ENCODE measurements around the gene CD72.
"Not testable (repeated sequence)": the region's sequence is repeated elsewhere in the genome, so short reads cannot be mapped to it uniquely, and the experiment has no call there.

The CD72 gene

DNA sequence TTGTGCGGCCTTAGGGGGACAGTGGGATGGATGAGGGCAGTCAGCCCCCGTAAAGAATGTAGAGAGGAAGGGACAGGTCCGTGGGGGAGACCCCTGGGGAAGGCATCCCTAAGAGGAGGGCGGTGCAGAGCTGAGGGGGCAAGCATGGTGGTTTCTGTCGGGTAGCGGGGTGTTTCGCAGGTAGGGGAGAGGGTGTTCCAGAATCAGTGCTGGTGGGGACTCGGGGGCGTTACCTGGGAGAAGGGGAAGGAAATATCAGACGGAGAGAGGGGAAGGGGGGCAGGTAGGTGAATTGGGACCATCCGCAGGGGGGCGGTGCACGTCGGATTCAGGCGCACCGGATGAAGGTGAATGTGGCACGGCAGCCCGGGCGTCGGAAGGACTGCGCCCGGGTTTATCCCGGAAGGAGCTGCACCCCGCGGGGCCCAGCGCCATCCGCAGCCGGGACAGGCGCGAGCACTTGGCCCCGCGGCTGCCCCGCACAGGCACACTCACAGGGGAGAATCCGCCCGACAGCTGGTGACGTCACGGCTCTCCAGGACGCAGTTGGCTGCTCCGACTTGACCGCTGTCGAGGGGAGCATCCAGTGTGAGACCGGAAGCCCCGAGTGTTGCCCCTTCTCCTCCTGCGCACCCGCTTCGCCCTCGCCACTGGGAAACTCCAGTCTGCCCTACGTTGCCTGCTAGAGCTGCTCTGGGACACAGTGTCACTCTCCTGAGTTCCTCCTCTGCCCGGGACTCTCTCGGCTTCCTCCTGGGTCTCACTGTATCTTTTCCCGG, 1.3 kb downstream of the CD72 start:
- peak; percentile 41 for DNase-seq (ENCODE audit: low read depth, low spot score)

DNA sequence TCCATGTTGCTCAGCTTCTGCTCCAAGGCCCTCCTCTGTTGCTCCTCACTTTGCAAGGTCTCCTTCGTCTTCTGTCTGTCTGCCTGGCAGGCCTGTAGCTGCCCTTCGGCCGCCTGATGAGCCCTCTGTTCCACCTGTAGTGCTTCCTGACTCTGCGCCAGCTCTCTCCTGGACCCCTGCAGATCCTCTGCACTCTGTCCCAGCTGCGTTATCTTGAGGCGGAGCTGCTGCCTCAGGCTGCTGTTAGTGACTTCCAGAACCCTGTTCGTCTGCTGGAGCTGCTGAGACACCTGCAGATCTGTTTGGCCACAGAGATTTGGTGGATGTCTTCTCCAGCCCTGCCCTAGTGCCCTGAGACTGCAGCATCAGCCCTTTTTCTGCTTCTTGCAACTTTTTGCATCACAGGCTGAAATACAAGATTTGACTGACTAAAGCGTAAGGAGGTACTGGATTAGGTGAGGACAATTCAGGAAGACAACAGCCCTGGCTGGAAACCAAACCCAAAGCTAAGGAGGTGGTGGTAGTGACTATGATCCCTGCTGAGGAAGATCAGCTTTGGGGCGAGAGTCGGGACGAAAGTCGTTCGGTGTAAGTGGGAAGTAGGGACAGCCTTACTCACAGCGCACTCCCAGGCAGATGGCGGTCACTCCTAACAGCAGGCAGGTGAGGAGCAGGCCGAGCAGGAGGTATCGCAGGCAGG, 2.1 kb downstream of the CD72 start:
- peak; percentile 36 for DNase-seq (ENCODE audit: low read depth, low spot score)

DNA sequence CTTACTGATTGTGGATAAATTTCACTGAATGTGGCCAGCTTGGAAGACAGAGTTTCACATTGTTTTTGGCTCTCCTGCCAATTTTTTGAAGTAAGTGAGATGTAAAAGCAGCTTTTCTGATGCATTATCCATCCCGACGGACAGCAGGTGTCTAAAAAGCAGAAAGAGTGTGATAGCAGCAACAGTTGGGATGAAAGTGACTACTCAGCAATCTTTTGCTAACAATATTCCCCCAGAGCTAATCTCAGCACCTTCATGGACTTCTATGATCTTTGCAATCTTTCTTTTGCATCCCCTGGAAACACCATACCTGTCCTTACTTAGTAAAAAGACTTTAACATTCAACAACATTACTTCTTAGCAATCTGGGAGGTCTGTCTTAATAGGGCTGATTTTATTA, 5.4 kb downstream of the CD72 start:
- no peak for DNase-seq (ENCODE audit: low read depth, low spot score)

DNA sequence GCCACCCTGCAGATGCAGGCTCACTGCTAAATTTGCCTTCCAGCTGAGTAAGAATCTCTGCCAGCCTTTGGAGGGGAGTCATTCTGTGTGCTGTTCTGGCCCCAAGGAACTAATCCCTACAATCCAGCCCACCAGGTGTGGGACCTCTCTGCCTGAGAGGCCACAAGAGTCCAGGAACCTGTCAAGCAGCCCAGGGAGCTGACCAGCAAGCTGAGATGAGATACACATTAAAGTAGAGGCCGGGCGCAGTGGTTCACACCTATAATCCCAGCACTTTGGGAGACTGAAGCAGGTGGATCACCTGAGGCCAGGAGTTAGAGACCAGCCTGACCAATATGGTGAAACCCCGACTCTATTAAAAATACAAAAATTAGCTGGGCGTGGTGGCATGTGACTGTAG, 6.1 kb downstream of the CD72 start:
- DNase-seq (ENCODE audit: low read depth, low spot score) = not testable (repeated sequence)

DNA sequence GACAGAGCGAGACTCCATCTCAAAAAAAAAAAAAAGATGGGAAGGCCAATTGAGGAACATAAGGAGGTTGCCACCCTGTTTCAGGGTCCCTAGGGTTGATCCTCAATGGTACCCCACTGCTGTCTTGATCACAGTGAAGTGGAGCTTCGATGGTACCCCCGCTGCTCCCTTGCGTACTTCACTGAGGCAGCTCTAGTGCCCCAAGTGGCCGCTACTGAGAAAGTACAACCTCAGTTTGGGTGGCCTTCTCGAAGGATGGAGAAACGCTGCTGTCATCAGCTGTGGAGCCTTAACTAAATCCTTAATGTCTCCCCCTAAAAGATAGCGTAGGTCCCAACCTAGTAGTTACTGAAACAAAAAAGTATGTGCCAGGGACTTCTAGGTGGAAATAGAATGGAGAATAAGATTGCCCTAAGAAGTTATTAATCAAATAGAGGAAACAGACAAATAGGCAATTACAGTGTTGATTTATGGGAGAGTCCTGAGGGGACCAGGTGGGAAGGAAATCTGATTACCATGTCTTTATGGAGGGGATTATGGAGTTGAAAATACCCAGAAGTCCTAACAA, 6.9 kb downstream of the CD72 start:
- DNase-seq (ENCODE audit: low read depth, low spot score) = peak; percentile 28

DNA sequence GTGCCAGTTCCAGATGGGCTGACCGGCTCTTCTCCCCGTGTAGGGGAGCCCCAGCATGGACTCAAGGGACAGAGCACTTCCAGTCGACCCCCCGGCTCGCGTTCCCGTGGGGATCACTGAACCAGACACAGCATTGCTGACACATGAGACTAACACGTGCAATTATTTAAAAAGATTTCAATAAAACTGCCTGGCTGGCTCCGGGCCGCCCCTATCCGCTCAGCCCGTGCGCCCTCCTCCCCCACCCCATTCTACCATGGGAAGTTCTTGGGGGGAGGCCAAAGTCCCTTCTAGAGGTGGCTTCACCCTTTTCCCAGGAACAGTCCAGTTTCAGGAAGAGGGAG, 8.4 kb downstream of the CD72 start:
- no peak for DNase-seq (ENCODE audit: low read depth, low spot score)

DNA sequence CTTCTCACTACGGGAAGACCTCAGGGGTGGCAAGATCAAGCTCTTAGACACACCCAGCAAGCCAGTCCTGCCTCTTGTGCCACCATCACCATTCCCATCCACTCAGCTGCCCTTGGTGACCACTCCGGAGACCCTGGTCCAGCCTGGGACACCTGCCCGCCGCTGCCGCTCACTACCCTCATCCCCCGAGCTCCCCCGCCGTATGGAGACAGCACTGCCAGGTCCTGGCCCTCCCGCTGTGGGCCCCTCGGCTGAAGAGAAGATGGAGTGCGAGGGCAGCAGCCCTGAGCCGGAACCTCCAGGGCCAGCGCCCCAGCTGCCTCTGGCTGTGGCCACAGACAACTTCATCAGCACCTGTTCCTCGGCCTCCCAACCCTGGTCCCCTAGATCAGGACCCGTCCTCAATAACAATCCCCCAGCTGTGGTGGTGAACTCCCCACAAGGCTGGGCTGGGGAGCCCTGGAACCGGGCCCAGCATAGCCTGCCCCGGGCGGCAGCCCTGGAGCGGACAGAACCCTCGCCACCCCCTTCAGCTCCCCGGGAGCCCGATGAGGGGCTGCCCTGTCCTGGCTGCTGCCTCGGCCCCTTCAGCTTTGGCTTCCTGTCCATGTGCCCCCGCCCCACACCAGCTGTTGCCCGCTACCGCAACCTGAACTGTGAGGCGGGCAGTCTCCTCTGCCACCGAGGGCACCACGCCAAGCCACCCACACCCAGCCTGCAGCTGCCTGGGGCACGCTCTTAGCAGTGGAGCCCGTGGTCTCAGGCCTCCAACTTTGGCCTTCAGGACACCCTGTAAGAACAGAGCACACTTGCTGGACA, 9.0 kb downstream of the CD72 start:
- no peak for DNase-seq (ENCODE audit: low read depth, low spot score)

DNA sequence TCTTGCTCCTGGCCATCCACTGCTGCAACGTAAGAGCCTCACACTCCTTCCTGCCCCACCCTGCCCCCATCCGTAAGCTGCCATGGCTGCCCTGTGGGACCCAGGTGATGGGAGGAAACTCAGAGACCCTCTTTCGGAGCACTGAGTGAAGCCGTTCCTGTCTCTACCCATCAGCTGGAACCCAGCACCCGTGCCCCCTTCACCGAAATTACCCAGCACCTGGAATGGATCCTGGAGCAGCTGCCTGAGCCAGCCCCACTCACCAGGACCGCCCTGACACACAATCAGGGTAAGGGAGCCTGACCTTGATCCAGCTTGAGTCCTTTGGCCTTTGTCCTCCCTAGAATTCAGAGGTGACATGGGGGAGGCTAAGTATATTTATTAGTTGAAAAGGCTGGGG, 10.0 kb downstream of the CD72 start:
- no peak for DNase-seq (ENCODE audit: low read depth, low spot score)

DNA sequence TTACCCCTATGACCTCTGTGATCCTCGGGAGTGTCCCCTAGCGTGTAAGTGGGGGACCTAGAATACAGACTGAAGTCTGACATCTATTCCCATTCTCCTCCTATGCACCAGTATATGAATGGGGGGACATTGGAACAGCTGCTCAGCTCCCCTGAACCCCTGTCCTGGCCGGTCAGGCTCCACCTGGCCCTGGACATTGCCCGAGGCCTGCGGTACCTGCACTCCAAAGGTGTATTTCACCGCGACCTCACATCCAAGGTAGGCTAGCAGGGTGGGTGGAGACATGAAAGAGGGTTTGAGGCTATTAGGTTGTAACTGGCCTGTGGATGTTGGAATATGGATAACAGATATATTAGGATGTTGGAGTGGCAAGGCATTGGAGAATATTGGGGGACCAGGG, 11.5 kb downstream of the CD72 start:
- DNase-seq (ENCODE audit: low read depth, low spot score) = no peak

DNA sequence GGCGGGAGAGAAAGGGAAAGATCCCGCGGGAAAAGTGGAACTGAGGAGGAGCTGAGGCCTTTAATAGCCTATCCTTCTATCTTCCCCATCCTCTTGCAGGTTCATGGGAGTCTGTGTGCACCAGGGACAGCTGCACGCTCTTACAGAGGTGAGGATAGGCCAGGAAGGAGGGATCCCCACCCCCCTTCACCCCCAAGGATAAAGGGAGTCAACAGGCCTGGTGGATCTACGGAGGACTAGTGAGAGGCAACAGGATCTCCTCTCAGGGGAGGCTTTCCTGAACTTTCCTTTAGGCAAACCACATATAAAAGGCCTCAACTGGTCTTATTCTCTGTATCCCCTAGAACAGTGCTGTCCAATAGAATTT, 12.1 kb downstream of the CD72 start:
- DNase-seq (ENCODE audit: low read depth, low spot score) = no peak

DNA sequence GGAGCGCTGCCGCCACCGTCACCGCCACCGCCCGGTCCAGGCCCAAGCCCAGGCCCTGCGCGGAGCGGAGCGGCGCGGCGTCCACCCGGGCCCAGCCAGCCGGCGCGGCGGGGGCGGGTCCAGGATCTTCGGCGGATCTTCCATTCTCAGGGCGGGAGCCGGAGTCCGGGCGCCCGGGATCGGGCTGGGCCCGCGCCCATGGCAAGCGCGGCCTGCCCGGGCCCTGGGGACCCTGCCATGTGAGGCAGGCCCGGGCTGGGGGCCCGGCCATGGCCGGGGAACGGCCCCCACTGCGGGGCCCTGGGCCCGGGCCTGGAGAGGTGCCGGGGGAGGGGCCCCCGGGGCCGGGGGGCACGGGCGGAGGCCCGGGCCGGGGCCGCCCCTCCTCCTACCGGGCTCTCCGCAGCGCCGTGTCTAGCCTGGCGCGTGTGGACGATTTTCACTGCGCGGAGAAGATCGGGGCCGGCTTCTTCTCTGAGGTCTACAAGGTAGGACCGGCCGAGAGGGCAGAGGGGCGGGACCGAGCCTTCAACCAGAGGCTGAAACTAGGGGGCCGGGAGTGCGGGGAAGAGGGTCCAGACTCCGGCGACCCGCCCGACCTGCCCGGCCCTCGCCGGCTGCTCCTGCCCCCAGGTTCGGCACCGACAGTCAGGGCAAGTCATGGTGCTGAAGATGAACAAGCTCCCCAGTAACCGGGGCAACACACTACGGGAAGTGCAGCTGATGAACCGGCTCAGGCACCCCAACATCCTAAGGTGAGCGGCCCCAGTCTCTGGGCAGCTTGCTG, 12.7 kb downstream of the CD72 start:
- peak; percentile 27 for DNase-seq (ENCODE audit: low read depth, low spot score)

DNA sequence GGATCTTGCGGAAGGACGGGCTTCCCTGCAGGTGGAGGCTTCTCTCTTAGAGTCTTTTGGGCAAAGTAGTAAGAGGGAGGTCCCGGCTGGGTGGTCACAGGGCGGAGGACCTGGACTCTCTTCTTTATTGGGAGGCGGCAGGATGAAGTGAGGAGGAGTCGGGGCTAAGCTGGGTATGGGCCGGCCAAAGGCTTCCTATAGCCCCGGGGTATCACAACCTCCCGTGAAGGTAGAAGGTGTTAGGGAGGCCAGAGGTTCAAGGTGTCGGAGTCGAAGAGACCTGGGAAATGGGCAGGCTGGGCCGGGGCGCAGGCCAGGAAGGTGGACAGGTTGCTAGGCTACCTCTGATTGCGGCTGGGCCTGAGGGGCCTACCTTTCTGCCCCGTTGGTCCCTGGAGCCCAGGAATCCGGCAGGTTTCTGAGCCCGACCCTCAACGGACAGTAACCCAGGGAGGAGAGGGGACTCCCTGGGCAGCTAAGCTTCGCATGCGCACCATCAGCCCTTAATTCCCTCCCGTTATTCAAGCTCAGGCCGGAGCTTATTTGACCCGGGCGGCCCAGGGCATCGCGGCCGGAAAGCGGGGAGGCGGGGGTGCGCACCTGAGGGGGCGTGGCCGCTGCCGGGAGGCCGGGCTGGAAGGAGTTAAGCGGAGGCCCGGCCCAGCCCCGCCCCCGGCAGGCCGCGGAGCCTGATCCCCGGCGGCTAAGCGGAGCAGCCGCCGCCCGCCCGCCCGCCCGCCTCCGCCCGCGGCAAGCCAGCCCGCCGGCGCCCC, 13.4 kb downstream of the CD72 start, which contains the start of gene TESK1:
Gene TESK1, plus strand, starts transcription at position 685 of the 773 bp plus-strand sequence. CDS start 358 bp downstream, outside the sequence.
- DNase-seq (ENCODE audit: low read depth, low spot score) = peak; percentile 86

DNA sequence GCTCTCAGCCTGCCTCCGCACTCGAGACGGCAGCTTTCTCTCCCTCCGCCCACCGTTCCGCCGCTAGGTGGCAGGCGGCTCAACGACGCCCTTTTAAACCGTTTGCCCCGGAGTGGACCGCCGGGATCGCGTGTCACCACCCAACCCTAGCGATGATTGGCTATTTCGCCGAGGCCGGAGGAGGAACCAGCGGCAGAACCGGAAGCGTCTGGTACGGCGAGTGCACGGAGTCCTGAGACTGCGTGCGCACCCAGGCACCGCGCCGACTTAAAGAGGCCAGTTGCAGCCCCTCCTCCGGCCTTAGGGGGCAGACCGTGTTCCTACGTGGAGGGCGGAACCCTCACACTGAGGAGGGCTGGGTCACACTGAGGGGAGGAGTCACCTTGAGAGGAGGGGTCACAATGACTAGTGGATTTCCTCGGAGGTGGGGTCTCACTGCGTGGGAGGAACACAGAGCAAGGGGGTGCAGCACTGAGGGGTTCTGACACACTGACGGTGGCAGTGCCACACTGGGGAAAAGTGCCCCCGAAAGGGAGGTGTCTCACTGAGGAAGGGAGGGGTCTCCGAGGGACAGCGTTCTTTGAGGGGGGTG, 14.1 kb downstream of the CD72 start:
- DNase-seq (ENCODE audit: low read depth, low spot score) = peak; percentile 100

DNA sequence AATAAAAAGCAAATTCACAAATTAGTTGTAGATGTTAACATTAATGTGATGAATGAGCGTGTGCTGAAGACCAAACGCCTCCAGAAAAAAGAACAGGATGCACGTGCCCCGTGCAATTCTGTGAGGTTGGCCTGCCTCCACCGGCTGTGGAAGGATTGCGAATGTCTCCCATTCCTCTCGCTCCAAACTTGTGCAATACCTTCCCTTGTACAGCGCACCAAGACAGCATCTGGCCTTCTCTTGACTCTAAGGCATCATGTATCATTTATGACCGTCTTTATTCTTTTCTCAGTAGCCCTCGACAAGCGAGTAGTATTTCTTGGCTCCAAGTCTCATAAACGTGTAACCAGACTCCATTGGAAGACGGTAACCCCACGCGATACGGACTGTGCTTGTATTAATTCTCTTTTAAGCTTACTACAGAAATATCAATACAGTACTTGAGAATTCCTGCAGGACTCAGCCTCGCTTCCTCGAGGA, 14.7 kb downstream of the CD72 start:
- no peak for DNase-seq (ENCODE audit: low read depth, low spot score)

DNA sequence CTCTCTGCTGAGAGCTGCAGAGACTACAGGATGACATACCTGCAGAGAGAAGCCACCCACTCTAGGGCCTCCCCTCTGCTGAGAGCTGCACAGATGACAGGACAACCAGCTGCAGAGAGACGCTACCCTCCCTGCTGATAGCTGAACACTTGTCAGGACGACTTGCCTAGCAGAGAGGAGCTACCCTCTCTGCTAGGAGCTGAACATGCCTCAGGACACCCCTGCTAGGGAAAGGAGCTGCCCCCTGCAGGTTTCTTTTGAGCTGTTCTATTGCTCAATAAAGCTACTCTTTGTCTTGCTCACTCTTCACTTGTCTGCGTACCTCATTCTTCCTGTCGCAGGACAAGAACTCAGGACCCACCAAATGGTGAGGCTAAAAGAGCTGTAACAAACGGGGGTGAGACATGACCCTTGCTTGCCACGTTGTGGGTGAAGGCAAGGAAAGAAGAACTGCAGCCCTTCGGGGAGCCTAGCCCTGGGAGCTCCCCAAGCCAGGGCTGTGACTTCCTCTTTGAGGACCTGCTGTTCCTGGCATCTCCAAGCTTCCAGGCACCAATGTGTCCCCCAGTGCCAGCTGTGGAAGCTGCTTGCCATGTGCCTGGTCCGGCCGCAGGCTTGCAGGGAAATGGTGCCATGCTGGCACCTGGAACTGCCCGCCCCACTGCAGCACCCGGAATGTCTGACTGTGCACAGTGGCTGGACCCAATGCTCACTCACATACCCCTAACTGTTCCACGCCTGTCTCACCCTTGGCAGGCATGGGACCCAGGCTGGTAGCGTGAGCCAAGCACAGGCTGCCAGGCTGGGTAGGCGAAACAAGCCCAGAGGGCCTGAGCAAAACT, 18.2 kb downstream of the CD72 start:
- DNase-seq (ENCODE audit: low read depth, low spot score) = peak; percentile 62

DNA sequence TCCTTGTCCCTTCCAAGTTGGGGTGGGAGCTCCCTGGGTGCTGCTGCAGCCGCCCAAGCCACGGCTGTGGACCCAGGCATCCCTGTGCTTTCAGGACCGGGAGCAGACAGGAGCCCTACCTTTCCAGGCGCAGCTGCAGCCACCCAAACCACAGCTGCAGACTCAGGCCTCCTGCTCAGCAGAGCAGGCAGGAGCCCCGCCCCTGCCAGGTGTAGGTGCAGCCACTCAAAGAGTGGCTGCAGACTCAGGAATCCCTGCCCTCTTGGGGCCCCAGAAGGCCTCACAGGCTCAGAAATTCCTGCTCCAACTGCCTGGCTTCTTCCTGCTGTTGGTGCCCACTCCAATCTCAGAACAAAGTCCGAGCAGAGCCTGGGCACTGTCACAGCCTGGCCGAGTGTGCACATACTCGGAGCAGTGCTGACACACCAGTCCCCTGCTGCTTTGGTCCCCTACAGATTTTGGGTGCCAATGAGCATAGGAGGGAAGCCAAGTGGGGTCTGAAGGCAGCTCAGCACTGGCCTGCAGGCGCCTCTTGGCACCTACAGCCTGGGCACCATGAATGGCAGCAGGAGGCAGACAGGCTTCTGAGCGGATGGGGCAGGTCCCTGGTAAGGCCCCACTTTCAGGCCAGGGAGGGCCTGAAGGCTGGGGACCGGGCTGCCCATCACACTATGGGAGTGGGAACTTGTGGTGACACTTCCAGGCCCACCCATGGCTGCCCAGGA, 19.2 kb downstream of the CD72 start:
- DNase-seq (ENCODE audit: low read depth, low spot score) = no peak

DNA sequence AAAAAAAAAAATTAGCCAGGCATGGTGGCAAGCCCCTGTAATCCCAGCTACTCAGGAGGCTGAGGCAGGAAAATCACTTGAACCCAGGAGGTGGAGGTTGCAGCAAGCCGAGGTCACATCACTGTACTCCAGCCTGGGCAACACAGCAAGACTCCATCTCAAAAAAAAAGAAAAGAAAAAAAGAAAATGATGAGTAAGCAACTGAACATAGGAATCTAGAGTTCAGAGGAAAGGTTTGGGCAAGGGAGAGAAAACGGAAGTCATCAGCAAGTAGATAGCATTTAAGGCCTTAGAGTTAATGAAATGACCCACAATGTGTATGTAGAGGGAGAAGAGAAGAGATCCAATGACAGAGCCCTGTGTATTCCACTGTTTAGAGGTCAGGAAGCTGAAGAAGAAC, 21.3 kb downstream of the CD72 start:
- not testable (repeated sequence) for DNase-seq (ENCODE audit: low read depth, low spot score)

DNA sequence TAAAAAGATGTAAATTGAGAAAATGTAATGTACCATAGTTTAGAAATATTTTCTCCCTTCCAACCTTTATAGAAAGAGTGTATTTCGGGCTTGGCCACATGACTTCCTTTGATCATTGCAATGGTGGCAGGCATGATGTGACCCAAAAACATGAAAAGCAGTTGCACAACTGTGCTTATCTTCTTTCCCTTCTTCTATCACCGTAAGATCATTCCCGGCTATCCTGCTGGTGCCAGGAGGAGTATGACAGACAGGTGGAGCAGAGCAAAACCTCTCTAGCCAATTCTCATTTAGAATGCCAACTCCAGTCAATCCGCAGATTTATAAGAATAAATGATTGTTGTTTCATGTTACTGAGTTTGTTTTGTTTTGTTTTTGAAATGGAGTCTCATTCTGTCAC, 23.7 kb downstream of the CD72 start:
- DNase-seq (ENCODE audit: low read depth, low spot score) = no peak
